OCI-LY7 (cell line): ENCODE measurements around the gene ROBO3. TPM values are rescaled to one million over a fixed set of nuclear protein-coding genes. Genes with fewer than 3 reads are reported as not detected.

Source experiments
- BruUV-seq: library from RNA; stranded (reverse); fragments of 400-500 nt; replicated peaks from 2 replicates; lab custom pipeline; 2021; lab: Mats Ljungman, UMichigan
- CTCF ChIA-PET: fragments of 300-600 bp; sonication (Branson Sonifier 250); formaldehyde crosslinking; loops from one replicate; lab custom pipeline; 2022; ENCODE audit warnings: antibody characterized with exemption; ENCODE audit not compliant: unreplicated experiment; lab: Charles Lee
- POLR2A ChIA-PET: fragments of 300-600 bp; sonication (Branson Sonifier 250); formaldehyde crosslinking; loops from one replicate; lab custom pipeline; 2022; ENCODE audit warnings: antibody characterized with exemption; lab: Charles Lee
- DNase-seq: peaks from one replicate; pipeline ENCODE4 v3.0.0-alpha.2; 2015; ENCODE audit warnings: low spot score
- H2AFZ ChIP-seq: fragments of 200-600 bp; sonication (generic), shearing (Covaris generic); 2 replicates; pipeline ENCODE4 v1.6.1; 2014; ENCODE audit warnings: mild to moderate bottlenecking, antibody characterized with exemption, low read length, moderate library complexity
- H3K27ac ChIP-seq: fragments of 200-600 bp; sonication (generic); 2 replicates; pipeline ENCODE4 v1.5.1; 2014; ENCODE audit warnings: mixed run types, low read depth, mild to moderate bottlenecking, moderate library complexity, low read length, inconsistent platforms; ENCODE audit not compliant: poor library complexity, severe bottlenecking
- H3K36me3 ChIP-seq: fragments of 200-600 bp; sonication (generic); 2 replicates; pipeline ENCODE4 v1.6.1; 2014; ENCODE audit warnings: mild to moderate bottlenecking, antibody characterized with exemption, low read length, moderate library complexity, mixed read lengths; ENCODE audit not compliant: insufficient read depth
- H3K4me1 ChIP-seq: fragments of 200-600 bp; sonication (generic); 2 replicates; pipeline ENCODE4 v1.5.1; 2014; ENCODE audit warnings: mild to moderate bottlenecking, low read length; ENCODE audit not compliant: insufficient read depth, poor library complexity, severe bottlenecking
- H3K4me2 ChIP-seq: fragments of 200-600 bp; sonication (generic); 2 replicates; pipeline ENCODE4 v1.6.1; 2014; ENCODE audit warnings: mild to moderate bottlenecking, low read length
- H3K4me3 ChIP-seq: fragments of 200-600 bp; sonication (generic); 2 replicates; pipeline ENCODE4 v1.5.1; 2014; ENCODE audit warnings: mild to moderate bottlenecking, low read depth, low read length; ENCODE audit not compliant: poor library complexity, severe bottlenecking
- H3K79me2 ChIP-seq: fragments of 200-600 bp; sonication (generic); 2 replicates; pipeline ENCODE4 v1.6.1; 2016; ENCODE audit warnings: low read depth, mild to moderate bottlenecking, low read length, moderate library complexity, mixed read lengths; ENCODE audit not compliant: insufficient read depth
- H3K9me2 ChIP-seq: fragments of 200-600 bp; sonication (generic); 2 replicates; pipeline ENCODE4 v1.6.1; 2016; ENCODE audit warnings: mild to moderate bottlenecking, low read length, mixed read lengths; ENCODE audit not compliant: insufficient read depth
- H3K9me3 ChIP-seq: fragments of 200-600 bp; sonication (generic); 2 replicates; pipeline ENCODE4 v1.6.1; 2014; ENCODE audit warnings: mild to moderate bottlenecking, mixed run types, low read length, mixed read lengths
- H4K20me1 ChIP-seq: fragments of 200-600 bp; sonication (generic); 2 replicates; pipeline ENCODE4 v1.6.1; 2014; ENCODE audit warnings: mild to moderate bottlenecking, antibody characterized with exemption, low read length, moderate library complexity, mixed read lengths; ENCODE audit not compliant: insufficient read depth
- CTCF ChIP-seq: fragments of 200-600 bp; sonication (generic); conservative IDR thresholded peaks from 2 replicates; pipeline ENCODE4 v1.5.1; 2014; ENCODE audit warnings: mild to moderate bottlenecking, antibody characterized with exemption, low read length, moderate library complexity, mixed read lengths
- EZH2phosphoT487 ChIP-seq: fragments of 200-600 bp; sonication (generic); IDR thresholded peaks from 2 replicates; pipeline ENCODE4 v1.6.1; 2018; ENCODE audit warnings: low read depth, borderline replicate concordance, mild to moderate bottlenecking, mixed run types, antibody characterized with exemption, low read length, moderate library complexity, mixed read lengths
- intact Hi-C: fragments of 100-400 bp; cut with micrococcal nuclease; formaldehyde crosslinking; loops from one replicate; pipeline ENCODE4 v1.10.0; 2022; ENCODE audit not compliant: unreplicated experiment
- total RNA-seq, 2 experiments: library from RNA; depleted of rRNA in 1 of 2; stranded (reverse); fragments of >200 nt in 1 of 2; shearing (Covaris generic) in 1 of 2; gene quantifications; 2 replicates each; pipeline ENCODE4 v1.2.3, GENCODE V29; 2014 to 2022

Gene ROBO3
- total RNA-seq, 2 experiments from 2014 or later, result 0.19 TPM; not detected in 1

GRCh38 chr11:124928942-124929665, 63.9 kb downstream of the ROBO3 start:
- TF ChIP-seq EZH2phosphoT487, result no peak
- no peak for TF ChIP-seq CTCF
- intact Hi-C loops, result no loop called here
- DNase-seq, result no peak
- Histone ChIP-seq H3K9me3 (no peaks in the 10 kb centered on the region), H3K79me2 (no peaks in the 10 kb centered on the region), H3K9me2 (no peaks in the 10 kb centered on the region), H3K27ac (no peak overlapping the region), H3K4me3 (no peak overlapping the region), H2AFZ (no peak overlapping the region), H4K20me1 (no peaks in the 10 kb centered on the region), H3K36me3 (no peaks in the 10 kb centered on the region), H3K4me1 (no peaks in the 10 kb centered on the region), H3K4me2 (no peak overlapping the region)
- ChIA-PET POLR2A (no interaction called here), CTCF (no interaction called here)
- BruUV-seq, result no TSS peak

GRCh38 chr11:124930799-124931198, 65.6 kb downstream of the ROBO3 start:
- intact Hi-C loops, result no loop called here
- Histone ChIP-seq H3K9me2 (no peaks in the 10 kb centered on the region), H3K4me1 (no peaks in the 10 kb centered on the region), H3K79me2 (no peaks in the 10 kb centered on the region), H3K27ac (no peak overlapping the region), H3K36me3 (no peaks in the 10 kb centered on the region), H2AFZ (no peak overlapping the region), H3K4me3 (no peak overlapping the region), H3K9me3 (no peaks in the 10 kb centered on the region), H4K20me1 (no peaks in the 10 kb centered on the region), H3K4me2 (no peak overlapping the region)
- ChIA-PET CTCF (no interaction called here), POLR2A (no interaction called here)
- no TSS peak for BruUV-seq
- DNase-seq, result no peak
- TF ChIP-seq CTCF, result no peak
- no peak for TF ChIP-seq EZH2phosphoT487

Other genes with a start within 250 kb of the ROBO3 start
- 23.3 and 30.0 TPM in 2 replicates for gene TBRG1, start 242.6 kb upstream of the ROBO3 start, total RNA-seq (2014; rRNA removed; shearing (Covaris generic))
- 34.0 and 39.1 TPM in 2 replicates for gene TBRG1, start 242.6 kb upstream of the ROBO3 start, total RNA-seq (2022)
- gene SIAE, start 191.7 kb upstream of the ROBO3 start, total RNA-seq (2014; rRNA removed; shearing (Covaris generic)), result 2.6 and 4.8 TPM in 2 replicates
- gene SIAE, start 191.7 kb upstream of the ROBO3 start, total RNA-seq (2022), result 7.3 and 8.6 TPM in 2 replicates
- 2.4 and 5.1 TPM in 2 replicates for gene SPA17, start 191.5 kb upstream of the ROBO3 start, total RNA-seq (2014; rRNA removed; shearing (Covaris generic))
- gene SPA17, start 191.5 kb upstream of the ROBO3 start, total RNA-seq (2022), result 5.1 and 5.5 TPM in 2 replicates
- 3.3 and 6.8 TPM in 2 replicates for gene NRGN, start 125.5 kb upstream of the ROBO3 start, total RNA-seq (2014; rRNA removed; shearing (Covaris generic))
- gene NRGN, start 125.5 kb upstream of the ROBO3 start, total RNA-seq (2022), result 15.3 and 16.9 TPM in 2 replicates
- gene VSIG2, start 113.2 kb upstream of the ROBO3 start, total RNA-seq (2014; rRNA removed; shearing (Covaris generic)), result not detected in 2 replicates
- not detected in 2 replicates for gene VSIG2, start 113.2 kb upstream of the ROBO3 start, total RNA-seq (2022)
- 0.15 and 0.35 TPM in 2 replicates for gene ESAM, start 103.1 kb upstream of the ROBO3 start, total RNA-seq (2014; rRNA removed; shearing (Covaris generic))
- gene ESAM, start 103.1 kb upstream of the ROBO3 start, total RNA-seq (2022), result 0.49 and 0.83 TPM in 2 replicates
- gene MSANTD2, start 65.0 kb upstream of the ROBO3 start, total RNA-seq (2014; rRNA removed; shearing (Covaris generic)), result 17.7 and 22.1 TPM in 2 replicates
- 21.9 and 23.4 TPM in 2 replicates for gene MSANTD2, start 65.0 kb upstream of the ROBO3 start, total RNA-seq (2022)
- gene ROBO4, start 32.4 kb downstream of the ROBO3 start, total RNA-seq (2014; rRNA removed; shearing (Covaris generic)), result not detected in 2 replicates
- not detected in 2 replicates for gene ROBO4, start 32.4 kb downstream of the ROBO3 start, total RNA-seq (2022)
- not detected in 2 replicates for gene HEPN1, start 53.8 kb downstream of the ROBO3 start, total RNA-seq (2014; rRNA removed; shearing (Covaris generic))
- not detected in 2 replicates for gene HEPN1, start 53.8 kb downstream of the ROBO3 start, total RNA-seq (2022)
- not detected in 2 replicates for gene HEPACAM, start 70.6 kb downstream of the ROBO3 start, total RNA-seq (2014; rRNA removed; shearing (Covaris generic))
- gene HEPACAM, start 70.6 kb downstream of the ROBO3 start, total RNA-seq (2022), result not detected in 2 replicates
- 9.8 and 10.6 TPM in 2 replicates for gene CCDC15, start 88.8 kb downstream of the ROBO3 start, total RNA-seq (2014; rRNA removed; shearing (Covaris generic))
- gene CCDC15, start 88.8 kb downstream of the ROBO3 start, total RNA-seq (2022), result 9.6 and 11.7 TPM in 2 replicates
- 0.57 and 0.82 TPM in 2 replicates for gene SLC37A2, start 197.9 kb downstream of the ROBO3 start, total RNA-seq (2014; rRNA removed; shearing (Covaris generic))
- gene SLC37A2, start 197.9 kb downstream of the ROBO3 start, total RNA-seq (2022), result 0.72 and 0.93 TPM in 2 replicates
- 19.6 and 28.1 TPM in 2 replicates for gene TMEM218, start 246.2 kb downstream of the ROBO3 start, total RNA-seq (2014; rRNA removed; shearing (Covaris generic))
- 24.4 and 25.4 TPM in 2 replicates for gene TMEM218, start 246.2 kb downstream of the ROBO3 start, total RNA-seq (2022)